Neural progenitor cell (in vitro differentiated cells): ENCODE results near the gene CHCHD6. TPM values are rescaled to one million over a fixed set of nuclear protein-coding genes. Genes with fewer than 3 reads are reported as not detected.

Source experiments
- DNase-seq: peaks from one replicate; pipeline ENCODE4 v3.0.0-alpha.2; 2016; ENCODE audit warnings: low spot score
- H2AFZ ChIP-seq: fragments of 200-600 bp; sonication (generic); replicated peaks from 2 replicates; pipeline ENCODE4 v1.6.1; 2016; ENCODE audit warnings: antibody characterized with exemption
- H3F3A ChIP-seq: fragments of 200-600 bp; sonication (generic); 2 replicates; pipeline ENCODE4 v1.6.1; 2016; ENCODE audit warnings: antibody characterized with exemption, low read depth
- H3K27ac ChIP-seq: fragments of 200-600 bp; sonication (generic); 2 replicates; pipeline ENCODE4 v1.5.1; 2016; ENCODE audit warnings: mild to moderate bottlenecking
- H3K27me3 ChIP-seq: fragments of 200-600 bp; sonication (generic); 2 replicates; pipeline ENCODE4 v1.6.1; 2016; ENCODE audit warnings: mild to moderate bottlenecking, moderate library complexity
- H3K36me3 ChIP-seq: fragments of 200-600 bp; sonication (generic); 2 replicates; pipeline ENCODE4 v1.5.1; 2016
- H3K4me1 ChIP-seq: fragments of 200-600 bp; sonication (generic); 2 replicates; pipeline ENCODE4 v1.6.1; 2016; ENCODE audit warnings: mixed run types
- H3K4me2 ChIP-seq: fragments of 200-600 bp; sonication (generic); 2 replicates; pipeline ENCODE4 v1.6.1; 2016
- H3K4me3 ChIP-seq: fragments of 200-600 bp; sonication (generic); 2 replicates; pipeline ENCODE4 v1.5.1; 2016
- H3K79me2 ChIP-seq: fragments of 200-600 bp; sonication (generic); 2 replicates; pipeline ENCODE4 v1.6.1; 2016; ENCODE audit warnings: low read depth
- H3K9ac ChIP-seq: fragments of 200-600 bp; sonication (generic); 2 replicates; pipeline ENCODE4 v1.6.1; 2016
- H3K9me3 ChIP-seq: fragments of 200-600 bp; sonication (generic); 2 replicates; pipeline ENCODE4 v1.5.1; 2016; ENCODE audit warnings: low read depth
- H4K20me1 ChIP-seq: fragments of 200-600 bp; sonication (generic); 2 replicates; pipeline ENCODE4 v1.6.1; 2016; ENCODE audit warnings: low read depth
- H3K27ac Mint-ChIP-seq: 3 replicates; pipeline ENCODE4 v1.8.0; 2021; ENCODE audit warnings: mixed read lengths
- H3K27me3 Mint-ChIP-seq: 2 replicates; pipeline ENCODE4 v1.8.0; 2022; ENCODE audit warnings: low read depth, mild to moderate bottlenecking, inconsistent platforms, moderate library complexity, mixed read lengths; ENCODE audit not compliant: insufficient read depth
- H3K36me3 Mint-ChIP-seq: 3 replicates; pipeline ENCODE4 v1.8.0; 2021; ENCODE audit warnings: mixed read lengths
- H3K4me1 Mint-ChIP-seq: 3 replicates; pipeline ENCODE4 v1.8.0; 2021; ENCODE audit warnings: mixed read lengths
- H3K4me3 Mint-ChIP-seq: 3 replicates; pipeline ENCODE4 v1.8.0; 2021; ENCODE audit warnings: mild to moderate bottlenecking, moderate library complexity, mixed read lengths
- H3K9me3 Mint-ChIP-seq: 3 replicates; pipeline ENCODE4 v1.8.0; 2020; ENCODE audit warnings: mixed read lengths
- CTCF ChIP-seq: fragments of 200-600 bp; sonication (generic); IDR thresholded peaks from 2 replicates; pipeline ENCODE4 v1.5.1; 2017; ENCODE audit warnings: antibody characterized with exemption, mild to moderate bottlenecking
- EZH2 ChIP-seq: fragments of 200-600 bp; sonication (generic); IDR thresholded peaks from 2 replicates; pipeline ENCODE4 v1.6.1; 2017; ENCODE audit warnings: antibody characterized with exemption, mild to moderate bottlenecking, moderate library complexity
- EZH2phosphoT487 ChIP-seq: fragments of 200-600 bp; sonication (generic); IDR thresholded peaks from 2 replicates; pipeline ENCODE4 v1.6.1; 2017; ENCODE audit warnings: antibody characterized with exemption
- total RNA-seq: library from RNA; depleted of rRNA; stranded (reverse); fragments of >200 nt; gene quantifications from 2 replicates; pipeline ENCODE4 v1.2.3, GENCODE V29; 2015; ENCODE audit warnings: low replicate concordance

Gene CHCHD6
- total RNA-seq, 1 donor from 2014 or later = 35.7 TPM

DNA sequence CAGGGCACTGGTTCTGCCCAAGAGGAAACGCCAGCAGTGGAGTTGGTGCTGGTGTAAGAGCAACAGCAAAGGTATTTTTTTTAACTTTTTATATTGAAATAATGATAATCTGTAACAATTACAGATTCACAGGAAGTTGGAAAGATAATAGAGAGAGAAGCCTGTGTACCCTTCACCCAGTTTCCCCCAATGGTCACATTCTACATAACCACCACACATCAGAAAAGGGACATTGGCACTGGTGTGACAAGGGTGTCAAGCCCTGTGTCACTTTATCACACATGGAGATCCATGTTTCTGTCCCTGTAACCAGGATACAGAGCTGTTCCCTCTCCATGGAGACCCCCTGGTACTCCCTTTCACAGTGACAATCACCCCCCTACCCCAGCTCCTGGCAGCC is 269.8 kb downstream of the CHCHD6 start:
- Mint-ChIP-seq H3K27ac (no peak overlapping the region), H3K4me1 (peaks cover 17% of the 10 kb centered on the region), H3K4me3 (no peak overlapping the region), H3K36me3 (no peaks in the 10 kb centered on the region), H3K27me3 (peaks cover 2% of the 10 kb centered on the region), H3K9me3 (peaks cover 18% of the 10 kb centered on the region)
- TF ChIP-seq EZH2 = no peak
- no peak for TF ChIP-seq CTCF
- TF ChIP-seq EZH2phosphoT487 = no peak
- H3K27me3 ChIP-seq = no peaks in the 10 kb centered on the region
- H3F3A ChIP-seq = no peaks in the 10 kb centered on the region
- no peaks in the 10 kb centered on the region for H4K20me1 ChIP-seq
- H3K27ac ChIP-seq = no peak overlapping the region
- no peaks in the 10 kb centered on the region for H3K36me3 ChIP-seq
- no peak overlapping the region for H3K4me2 ChIP-seq
- H3K9me3 ChIP-seq = no peaks in the 10 kb centered on the region
- H2AFZ ChIP-seq = no peak overlapping the region
- H3K79me2 ChIP-seq = no peaks in the 10 kb centered on the region
- no peak overlapping the region for H3K4me3 ChIP-seq
- peaks cover 13% of the 10 kb centered on the region for H3K4me1 ChIP-seq
- no peak overlapping the region for H3K9ac ChIP-seq
- DNase-seq = no peak

- Mint-ChIP-seq H3K27ac (no peak overlapping the region), H3K27me3 (peaks cover 3% of the 10 kb centered on the region), H3K4me3 (no peak overlapping the region), H3K9me3 (peaks cover 18% of the 10 kb centered on the region), H3K36me3 (no peaks in the 10 kb centered on the region), H3K4me1 (peaks cover 9% of the 10 kb centered on the region)
- Histone ChIP-seq H3K4me2 (no peak overlapping the region), H3K36me3 (no peaks in the 10 kb centered on the region), H3K9me3 (no peaks in the 10 kb centered on the region), H3K27ac (no peak overlapping the region), H3F3A (no peaks in the 10 kb centered on the region), H3K79me2 (no peaks in the 10 kb centered on the region), H3K9ac (no peak overlapping the region), H3K4me1 (peaks cover 6% of the 10 kb centered on the region), H4K20me1 (no peaks in the 10 kb centered on the region), H3K4me3 (no peak overlapping the region), H3K27me3 (no peaks in the 10 kb centered on the region), H2AFZ (no peak overlapping the region)
- TF ChIP-seq CTCF = no peak
- no peak for TF ChIP-seq EZH2
- TF ChIP-seq EZH2phosphoT487 = no peak
- no peak for DNase-seq
Observed at GRCh38 chr3:126974756-126975155, 270.7 kb downstream of the CHCHD6 start.

DNA sequence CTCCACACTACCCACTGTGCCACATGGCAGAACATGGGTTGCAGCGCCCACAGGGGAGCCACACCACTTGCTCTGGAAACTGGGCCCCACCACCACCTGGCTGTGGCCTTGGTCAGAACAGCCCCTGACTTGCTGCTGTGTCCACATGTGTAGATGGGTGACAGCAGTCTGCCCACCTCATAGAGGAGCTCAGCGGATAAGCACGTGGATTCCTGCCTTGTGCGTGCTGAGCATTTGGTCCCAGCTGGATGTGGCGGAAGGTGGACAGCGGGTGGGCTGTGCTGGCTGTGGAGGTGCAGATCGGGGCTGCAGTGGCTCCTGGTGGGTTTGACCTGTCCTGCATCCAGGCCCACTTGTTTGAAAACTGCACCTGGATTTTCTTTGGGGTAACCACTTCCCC is 272.9 kb downstream of the CHCHD6 start:
- Histone ChIP-seq H3K36me3 (no peaks in the 10 kb centered on the region), H3F3A (no peaks in the 10 kb centered on the region), H3K9me3 (no peaks in the 10 kb centered on the region), H3K27ac (no peak overlapping the region), H3K9ac (no peak overlapping the region), H3K4me3 (no peak overlapping the region), H3K4me2 (no peak overlapping the region), H3K27me3 (peaks cover 9% of the 10 kb centered on the region), H4K20me1 (no peaks in the 10 kb centered on the region), H2AFZ (no peak overlapping the region), H3K79me2 (no peaks in the 10 kb centered on the region), H3K4me1 (peaks cover 3% of the 10 kb centered on the region)
- Mint-ChIP-seq H3K4me3 (no peak overlapping the region), H3K9me3 (peaks cover 18% of the 10 kb centered on the region), H3K36me3 (no peaks in the 10 kb centered on the region), H3K4me1 (peaks cover 6% of the 10 kb centered on the region), H3K27ac (no peak overlapping the region), H3K27me3 (peaks cover 8% of the 10 kb centered on the region)
- no peak for TF ChIP-seq EZH2phosphoT487
- no peak for TF ChIP-seq EZH2
- TF ChIP-seq CTCF = no peak
- DNase-seq = no peak
